SK-N-SH (cell line): ENCODE results near the gene SND1. TPM values are rescaled to one million over a fixed set of nuclear protein-coding genes. Genes with fewer than 3 reads are reported as not detected.

Experiments
- CTCF ChIA-PET: fragments of 300-600, 350-600 bp; formaldehyde crosslinking; extraction: SDS; loops from one replicate; lab custom pipeline; 2021; lab: Yijun Ruan, JAX
- POLR2A ChIA-PET: fragments of 350-600 bp; sonication (Branson Sonifier 250); formaldehyde crosslinking; extraction: SDS; loops from one replicate; lab custom pipeline; 2020; ENCODE audit warnings: antibody characterized with exemption, inconsistent platforms; lab: Yijun Ruan, JAX
- DNase-seq: peaks from one replicate; pipeline ENCODE4 v3.0.0; 2012
- H2AFZ ChIP-seq: fragments of 200-600 bp; sonication (generic); 2 replicates; pipeline ENCODE4 v1.8.1; 2016; ENCODE audit warnings: antibody characterized with exemption, mild to moderate bottlenecking, low read depth
- H3F3A ChIP-seq: fragments of 200-600 bp; sonication (generic); replicated peaks from 2 replicates; pipeline ENCODE3; 2016; ENCODE audit warnings: antibody characterized with exemption, mild to moderate bottlenecking; ENCODE audit not compliant: insufficient read depth
- H3K27ac ChIP-seq, 2 experiments: fragments of 200-500 bp in 1 of 2; fragments of 200-600 bp in 1 of 2; sonication (Bioruptor generic) in 1 of 2; sonication (generic), shearing (Covaris generic) in 1 of 2; 2 replicates each; pipeline versions ENCODE4 v1.5.1 to v1.6.1; 2014 to 2016; ENCODE audit warnings: low read depth in 2 of 2, inconsistent platforms in 1 of 2, low read length in 1 of 2, mild to moderate bottlenecking in 1 of 2, mixed read lengths in 1 of 2
- H3K27me3 ChIP-seq: fragments of 200-600 bp; sonication (generic), shearing (Covaris generic); 2 replicates; pipeline ENCODE4 v1.6.1; 2016; ENCODE audit warnings: mixed run types; ENCODE audit not compliant: insufficient read depth
- H3K36me3 ChIP-seq, 2 experiments: fragments of 200-500 bp in 1 of 2; fragments of 200-600 bp in 1 of 2; sonication (Bioruptor generic) in 1 of 2; sonication (generic) in 1 of 2; replicated peaks in 1 of 2; 2 replicates each; pipeline versions ENCODE3 to v1.5.1; 2014 to 2016; ENCODE audit warnings: low read length in 1 of 2, mild to moderate bottlenecking in 1 of 2; ENCODE audit not compliant: insufficient read depth in 2 of 2, control insufficient read depth in 1 of 2
- H3K4me1 ChIP-seq, 2 experiments: fragments of 200-500 bp in 1 of 2; fragments of 200-600 bp in 1 of 2; sonication (Bioruptor generic) in 1 of 2; sonication (generic), shearing (Covaris generic) in 1 of 2; 2 replicates each; pipeline versions ENCODE4 v1.5.1 to v1.6.1; 2014 to 2016; ENCODE audit warnings: low read depth in 1 of 2, low read length in 1 of 2, mixed run types in 1 of 2; ENCODE audit not compliant: insufficient read depth in 2 of 2, control insufficient read depth in 1 of 2
- H3K4me2 ChIP-seq: fragments of 200-600 bp; sonication (generic), shearing (Covaris generic); 2 replicates; pipeline ENCODE4 v1.6.1; 2017; ENCODE audit warnings: mixed run types
- H3K4me3 ChIP-seq, 2 experiments: fragments of 200-500 bp in 1 of 2; fragments of 200-600 bp in 1 of 2; sonication (Bioruptor generic) in 1 of 2; sonication (generic), shearing (Covaris generic) in 1 of 2; 2 replicates each; pipeline versions ENCODE4 v1.5.1 to v1.8.1; 2014 to 2016; ENCODE audit warnings: low read depth in 2 of 2, inconsistent platforms in 1 of 2, low read length in 1 of 2, mild to moderate bottlenecking in 1 of 2, mixed read lengths in 1 of 2, moderate library complexity in 1 of 2
- H3K79me2 ChIP-seq: fragments of 200-600 bp; sonication (generic); 2 replicates; pipeline ENCODE4 v1.8.1; 2017; ENCODE audit warnings: mild to moderate bottlenecking; ENCODE audit not compliant: insufficient read depth
- H3K9ac ChIP-seq: fragments of 200-600 bp; sonication (generic); 2 replicates; pipeline ENCODE4 v1.6.1; 2017; ENCODE audit warnings: mixed run types
- H3K9me2 ChIP-seq: fragments of 200-600 bp; sonication (generic); 2 replicates; pipeline ENCODE4 v1.6.1; 2017; ENCODE audit warnings: mixed run types
- H3K9me3 ChIP-seq: fragments of 200-600 bp; sonication (generic); 2 replicates; pipeline ENCODE4 v1.6.1; 2017; ENCODE audit warnings: mixed run types, mild to moderate bottlenecking, moderate library complexity
- H4K20me1 ChIP-seq: fragments of 200-600 bp; sonication (generic); 2 replicates; pipeline ENCODE4 v1.6.1; 2017; ENCODE audit warnings: mild to moderate bottlenecking, mixed run types; ENCODE audit not compliant: insufficient read depth
- EP300 ChIP-seq, 2 experiments: IDR thresholded peaks; 2 replicates each; pipeline versions ENCODE4 v1.4.0 to v1.6.1; 2012; ENCODE audit warnings: borderline replicate concordance in 1 of 2, low read depth in 1 of 2, low read length in 1 of 2
- EZH2phosphoT487 ChIP-seq: fragments of 200-600 bp; sonication (generic); IDR thresholded peaks from 2 replicates; pipeline ENCODE4 v1.6.1; 2017; ENCODE audit warnings: low read depth, mixed run types, mild to moderate bottlenecking, antibody characterized with exemption, moderate library complexity, borderline replicate concordance
- FOSL2 ChIP-seq: IDR thresholded peaks from 2 replicates; pipeline ENCODE4 v1.4.0; 2012; ENCODE audit warnings: low read depth, mild to moderate bottlenecking, moderate library complexity, borderline replicate concordance
- FOXJ3 ChIP-seq: sonication (generic); formaldehyde crosslinking; IDR thresholded peaks from 2 replicates; pipeline ENCODE4 v1.5.1; 2020; ENCODE audit warnings: mild to moderate bottlenecking, missing genetic modification reagents
- GABPA ChIP-seq: IDR thresholded peaks from 2 replicates; pipeline ENCODE4 v1.4.0; 2012; ENCODE audit warnings: low read depth, mild to moderate bottlenecking
- GATA2 ChIP-seq: sonication (generic); formaldehyde crosslinking; IDR thresholded peaks from 2 replicates; pipeline ENCODE4 v1.5.0; 2020; ENCODE audit warnings: mild to moderate bottlenecking, missing genetic modification reagents
- IRF3 ChIP-seq: fragments of 150-350 bp; IDR thresholded peaks from 2 replicates; pipeline ENCODE4 v1.6.1; 2016; ENCODE audit warnings: mild to moderate bottlenecking, low read depth, low read length
- MEF2A ChIP-seq: IDR thresholded peaks from 2 replicates; pipeline ENCODE4 v1.4.0; 2012; ENCODE audit warnings: low read depth, borderline replicate concordance
- NFIC ChIP-seq: IDR thresholded peaks from 2 replicates; pipeline ENCODE4 v1.4.0; 2012; ENCODE audit warnings: borderline replicate concordance
- PBX3 ChIP-seq: IDR thresholded peaks from 2 replicates; pipeline ENCODE4; 2012
- POLR2AphosphoS5 ChIP-seq: IDR thresholded peaks from 2 replicates; pipeline ENCODE4 v1.6.1; 2012; ENCODE audit warnings: low read depth, low read length
- SIN3A ChIP-seq: IDR thresholded peaks from 2 replicates; pipeline ENCODE4 v1.6.1; 2012; ENCODE audit warnings: low read depth, mild to moderate bottlenecking, low read length, moderate library complexity, borderline replicate concordance
- TCF12 ChIP-seq: IDR thresholded peaks from 2 replicates; pipeline ENCODE4 v1.4.0; 2012
- USF1 ChIP-seq: IDR thresholded peaks from 2 replicates; pipeline ENCODE4 v1.4.0; 2012; ENCODE audit warnings: low read depth, borderline replicate concordance
- USF2 ChIP-seq: fragments of 150-350 bp; IDR thresholded peaks from 2 replicates; pipeline ENCODE4 v1.6.1; 2017; ENCODE audit warnings: antibody characterized with exemption, low read length, low read depth, borderline replicate concordance
- YY1 ChIP-seq: IDR thresholded peaks from 2 replicates; pipeline ENCODE4 v1.4.0; 2012; ENCODE audit warnings: low read depth, mild to moderate bottlenecking
- ZBTB33 ChIP-seq: IDR thresholded peaks from 2 replicates; pipeline ENCODE4 v1.4.0; 2012; ENCODE audit warnings: low read depth, borderline replicate concordance
- WGBS: methylation state at CpG from one replicate; pipeline ENCODE4 v1.1.6; 2017; ENCODE audit warnings: low lambda C conversion rate; 5-methylcytosine and 5-hydroxymethylcytosine counted together
- polyA plus RNA-seq, 3 experiments: library from polyadenylated mRNA; depleted of rRNA; stranded (reverse); fragments of >200 nt; gene quantifications; 2 replicates each; pipeline ENCODE4 v1.2.3, GENCODE V29; 2012
- TF ChIP-seq, protein P1 (sequence below): fragments of 200-600 bp; sonication (generic); IDR thresholded peaks from 2 replicates; pipeline ENCODE4 v1.6.1; 2017; ENCODE audit warnings: antibody characterized with exemption, mild to moderate bottlenecking, moderate library complexity
- TF ChIP-seq, protein P2 (sequence below): IDR thresholded peaks from 2 replicates; pipeline ENCODE4 v1.6.1; 2012; ENCODE audit warnings: mild to moderate bottlenecking, low read depth, low read length, moderate library complexity

Gene SND1
- polyA plus RNA-seq, 1 of the 3 experiments (the other 2 are of a cell fraction): 165 TPM

- peaks cover 5 to 34% of the 10 kb centered on the region in 2 experiments; a peak in 3 of 4 replicates for H3K4me1 ChIP-seq
- no peaks in the 10 kb centered on the region for H3K9me3 ChIP-seq
- no peaks in the 10 kb centered on the region for H3F3A ChIP-seq
- TF ChIP-seq MEF2A (no peak), GABPA (no peak), EZH2phosphoT487 (no peak), GATA2 (CRISPR knock-in tag) (no peak), SIN3A (no peak), USF1 (no peak), EP300 (IDR thresholded peaks at IDR 0.05; ENCODE audit: borderline replicate concordance in 1 of 2, low read depth in 1 of 2, low read length in 1 of 2) (no peak), YY1 (no peak), FOXJ3 (CRISPR knock-in tag) (no peak), ZBTB33 (no peak), FOSL2 (no peak), POLR2AphosphoS5 (no peak), USF2 (no peak), IRF3 (no peak), PBX3 (no peak), NFIC (no peak), TCF12 (no peak)
- TF ChIP-seq, protein P1, sequence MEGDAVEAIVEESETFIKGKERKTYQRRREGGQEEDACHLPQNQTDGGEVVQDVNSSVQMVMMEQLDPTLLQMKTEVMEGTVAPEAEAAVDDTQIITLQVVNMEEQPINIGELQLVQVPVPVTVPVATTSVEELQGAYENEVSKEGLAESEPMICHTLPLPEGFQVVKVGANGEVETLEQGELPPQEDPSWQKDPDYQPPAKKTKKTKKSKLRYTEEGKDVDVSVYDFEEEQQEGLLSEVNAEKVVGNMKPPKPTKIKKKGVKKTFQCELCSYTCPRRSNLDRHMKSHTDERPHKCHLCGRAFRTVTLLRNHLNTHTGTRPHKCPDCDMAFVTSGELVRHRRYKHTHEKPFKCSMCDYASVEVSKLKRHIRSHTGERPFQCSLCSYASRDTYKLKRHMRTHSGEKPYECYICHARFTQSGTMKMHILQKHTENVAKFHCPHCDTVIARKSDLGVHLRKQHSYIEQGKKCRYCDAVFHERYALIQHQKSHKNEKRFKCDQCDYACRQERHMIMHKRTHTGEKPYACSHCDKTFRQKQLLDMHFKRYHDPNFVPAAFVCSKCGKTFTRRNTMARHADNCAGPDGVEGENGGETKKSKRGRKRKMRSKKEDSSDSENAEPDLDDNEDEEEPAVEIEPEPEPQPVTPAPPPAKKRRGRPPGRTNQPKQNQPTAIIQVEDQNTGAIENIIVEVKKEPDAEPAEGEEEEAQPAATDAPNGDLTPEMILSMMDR: no peak
- TF ChIP-seq, protein P2, sequence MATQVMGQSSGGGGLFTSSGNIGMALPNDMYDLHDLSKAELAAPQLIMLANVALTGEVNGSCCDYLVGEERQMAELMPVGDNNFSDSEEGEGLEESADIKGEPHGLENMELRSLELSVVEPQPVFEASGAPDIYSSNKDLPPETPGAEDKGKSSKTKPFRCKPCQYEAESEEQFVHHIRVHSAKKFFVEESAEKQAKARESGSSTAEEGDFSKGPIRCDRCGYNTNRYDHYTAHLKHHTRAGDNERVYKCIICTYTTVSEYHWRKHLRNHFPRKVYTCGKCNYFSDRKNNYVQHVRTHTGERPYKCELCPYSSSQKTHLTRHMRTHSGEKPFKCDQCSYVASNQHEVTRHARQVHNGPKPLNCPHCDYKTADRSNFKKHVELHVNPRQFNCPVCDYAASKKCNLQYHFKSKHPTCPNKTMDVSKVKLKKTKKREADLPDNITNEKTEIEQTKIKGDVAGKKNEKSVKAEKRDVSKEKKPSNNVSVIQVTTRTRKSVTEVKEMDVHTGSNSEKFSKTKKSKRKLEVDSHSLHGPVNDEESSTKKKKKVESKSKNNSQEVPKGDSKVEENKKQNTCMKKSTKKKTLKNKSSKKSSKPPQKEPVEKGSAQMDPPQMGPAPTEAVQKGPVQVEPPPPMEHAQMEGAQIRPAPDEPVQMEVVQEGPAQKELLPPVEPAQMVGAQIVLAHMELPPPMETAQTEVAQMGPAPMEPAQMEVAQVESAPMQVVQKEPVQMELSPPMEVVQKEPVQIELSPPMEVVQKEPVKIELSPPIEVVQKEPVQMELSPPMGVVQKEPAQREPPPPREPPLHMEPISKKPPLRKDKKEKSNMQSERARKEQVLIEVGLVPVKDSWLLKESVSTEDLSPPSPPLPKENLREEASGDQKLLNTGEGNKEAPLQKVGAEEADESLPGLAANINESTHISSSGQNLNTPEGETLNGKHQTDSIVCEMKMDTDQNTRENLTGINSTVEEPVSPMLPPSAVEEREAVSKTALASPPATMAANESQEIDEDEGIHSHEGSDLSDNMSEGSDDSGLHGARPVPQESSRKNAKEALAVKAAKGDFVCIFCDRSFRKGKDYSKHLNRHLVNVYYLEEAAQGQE: no peak
- H3K27me3 ChIP-seq: no peaks in the 10 kb centered on the region
- H2AFZ ChIP-seq: no peak overlapping the region
- H4K20me1 ChIP-seq: peaks cover 20% of the 10 kb centered on the region
- H3K9me2 ChIP-seq: no peaks in the 10 kb centered on the region
- H3K79me2 ChIP-seq: peaks cover 57% of the 10 kb centered on the region; the same call in 1 of the 2 replicates
- WGBS: 95% methylated on average over 10 of the region's 10 CpGs
- no peak for DNase-seq
- H3K4me2 ChIP-seq: no peak overlapping the region
- H3K36me3 ChIP-seq: peaks cover 57 to 75% of the 10 kb centered on the region in 2 experiments
- H3K27ac ChIP-seq: no peak overlapping the region
- H3K9ac ChIP-seq: no peak overlapping the region
- ChIA-PET CTCF (interaction anchor here (0.8 to 4.0 kb wide), 5 partner anchors 9 to 478 kb away, joined by 3 to 18 read pairs (median 4); no protein-coding TSS in a partner anchor), POLR2A (no interaction called here)
- no peak overlapping the region for H3K4me3 ChIP-seq
These were observed 79.6 kb downstream of the SND1 start for GRCh38 chr7:127731431-127732080.
